Activated naive CD4-positive, alpha-beta T cell treated with anti-CD3 and anti-CD28 coated beads, Interleukin-2, amount 50 U/mL, for 24 hours (primary cell): ENCODE data around the gene ENDOU.
A peak's percentile ranks its signal among the peaks of the same experiment; 100 is the strongest.

Source experiments
- H3K27ac Mint-ChIP-seq: one replicate; pipeline ENCODE4 v1.8.0; 2021; ENCODE audit warnings: mild to moderate bottlenecking, mixed read lengths
- H3K27me3 Mint-ChIP-seq: one replicate; pipeline ENCODE4 v1.8.0; 2021; ENCODE audit warnings: mixed read lengths
- H3K36me3 Mint-ChIP-seq: one replicate; pipeline ENCODE4 v1.8.0; 2021; ENCODE audit warnings: mixed read lengths
- H3K4me1 Mint-ChIP-seq: one replicate; pipeline ENCODE4 v1.8.0; 2021; ENCODE audit warnings: mixed read lengths
- H3K4me3 Mint-ChIP-seq: one replicate; pipeline ENCODE4 v1.8.0; 2021; ENCODE audit warnings: mild to moderate bottlenecking, mixed read lengths
- H3K9me3 Mint-ChIP-seq: one replicate; pipeline ENCODE4 v1.8.0; 2021; ENCODE audit warnings: mixed read lengths

The ENDOU gene, protein sequence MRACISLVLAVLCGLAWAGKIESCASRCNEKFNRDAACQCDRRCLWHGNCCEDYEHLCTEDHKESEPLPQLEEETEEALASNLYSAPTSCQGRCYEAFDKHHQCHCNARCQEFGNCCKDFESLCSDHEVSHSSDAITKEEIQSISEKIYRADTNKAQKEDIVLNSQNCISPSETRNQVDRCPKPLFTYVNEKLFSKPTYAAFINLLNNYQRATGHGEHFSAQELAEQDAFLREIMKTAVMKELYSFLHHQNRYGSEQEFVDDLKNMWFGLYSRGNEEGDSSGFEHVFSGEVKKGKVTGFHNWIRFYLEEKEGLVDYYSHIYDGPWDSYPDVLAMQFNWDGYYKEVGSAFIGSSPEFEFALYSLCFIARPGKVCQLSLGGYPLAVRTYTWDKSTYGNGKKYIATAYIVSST

DNA sequence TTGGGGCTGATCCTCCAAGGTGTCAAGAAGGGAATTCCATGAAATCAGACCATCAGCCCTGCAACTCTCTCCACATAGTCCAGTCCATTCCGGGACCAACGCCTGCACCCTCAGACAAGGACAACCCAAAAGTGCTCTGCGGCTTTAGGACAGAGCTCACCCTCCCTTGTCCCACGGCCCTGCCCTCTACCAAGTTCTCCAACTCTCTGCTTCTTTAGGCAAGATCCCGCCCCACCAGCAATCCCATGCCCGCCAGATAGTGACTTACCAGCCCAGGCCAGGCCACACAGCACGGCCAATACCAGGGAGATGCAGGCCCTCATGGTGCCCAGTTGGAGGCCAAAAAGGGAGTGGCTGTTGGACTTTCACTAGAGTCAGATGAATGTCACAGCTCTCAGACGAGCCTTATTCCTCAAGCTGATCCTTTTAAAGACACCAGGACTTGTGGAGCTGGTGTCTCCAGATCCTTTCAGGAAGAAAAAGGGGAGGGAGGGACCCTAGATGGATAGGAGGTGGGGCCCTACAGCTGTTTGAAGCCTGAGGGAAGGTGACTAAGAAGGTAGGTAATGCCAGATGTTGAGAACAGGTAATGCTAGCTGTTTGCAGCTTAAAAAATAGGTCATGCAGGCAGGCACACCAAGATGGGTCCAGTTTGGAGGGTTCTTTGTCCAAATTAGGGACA is at the start of gene ENDOU:
ENDOU (minus strand) TSS at position 400 of the 682 bp plus-strand sequence; CDS start at position 323, 77 bp downstream.
- Mint-ChIP-seq H3K27me3 (no peaks in the 10 kb centered on the region), H3K36me3 (peaks cover 2% of the 10 kb centered on the region), H3K4me1 (peaks cover 10% of the 10 kb centered on the region), H3K9me3 (no peaks in the 10 kb centered on the region), H3K4me3 (no peak within 1 kb of the TSS), H3K27ac (no peak within 1 kb of the TSS)

- Mint-ChIP-seq H3K4me3 (peak overlapping the region; percentile 86), H3K4me1 (peaks cover 33% of the 10 kb centered on the region), H3K27ac (no peak overlapping the region), H3K27me3 (no peaks in the 10 kb centered on the region), H3K9me3 (no peaks in the 10 kb centered on the region), H3K36me3 (no peaks in the 10 kb centered on the region)
These were observed 49.4 kb upstream of the ENDOU start for GRCh38 chr12:47774663-47775062.

DNA sequence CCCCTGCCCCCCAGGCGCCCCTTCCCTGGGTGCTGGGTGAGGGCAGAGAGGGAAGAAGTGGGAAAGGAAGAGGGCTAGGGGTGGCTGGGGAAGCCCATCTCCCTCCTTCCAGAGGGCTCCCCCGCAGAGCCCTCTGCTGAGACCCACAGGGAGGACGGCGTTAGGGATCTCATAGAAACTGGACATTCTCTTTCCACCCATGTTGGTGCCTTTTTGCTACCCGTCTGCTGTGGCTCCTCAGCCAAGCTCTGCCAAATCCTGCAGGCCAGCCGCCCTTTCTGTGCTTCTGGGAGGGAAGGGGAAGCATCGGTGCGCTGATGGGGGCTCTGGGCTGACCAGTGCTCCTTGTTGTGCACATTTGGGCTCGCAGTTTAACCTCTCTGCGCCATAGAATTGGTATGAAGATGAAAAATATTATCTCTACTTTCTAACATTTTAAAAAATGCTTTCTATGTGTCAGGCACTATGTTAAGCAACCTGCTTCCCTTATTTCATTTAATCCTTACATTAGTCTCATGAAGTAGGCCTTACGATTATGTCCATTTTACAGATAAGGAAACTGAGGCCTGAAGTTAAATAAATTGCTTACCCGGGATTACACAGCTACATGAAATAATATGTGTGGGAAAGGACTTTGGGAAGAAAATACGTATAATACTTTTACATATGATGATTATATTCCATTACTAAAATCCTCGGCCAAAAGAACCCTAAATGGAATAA is 48.7 kb upstream of the ENDOU start:
- peaks cover 28% of the 10 kb centered on the region for H3K4me1 Mint-ChIP-seq
- no peaks in the 10 kb centered on the region for H3K9me3 Mint-ChIP-seq
- H3K27ac Mint-ChIP-seq: no peak overlapping the region
- H3K36me3 Mint-ChIP-seq: no peaks in the 10 kb centered on the region
- peak overlapping the region; percentile 86 for H3K4me3 Mint-ChIP-seq
- no peaks in the 10 kb centered on the region for H3K27me3 Mint-ChIP-seq

GRCh38 chr12:47773062-47773857 is 48.0 kb upstream of the ENDOU start, which contains the start of gene SLC48A1:
Gene SLC48A1 (plus strand): TSS chr12:47773238. CDS start chr12:47773305, 67 bp downstream.
- Mint-ChIP-seq H3K27ac (peak within 1 kb of the TSS; percentile 88), H3K9me3 (no peaks in the 10 kb centered on the region), H3K36me3 (no peaks in the 10 kb centered on the region), H3K4me3 (peak within 1 kb of the TSS; percentile 91), H3K27me3 (no peaks in the 10 kb centered on the region), H3K4me1 (peaks cover 26% of the 10 kb centered on the region)

DNA sequence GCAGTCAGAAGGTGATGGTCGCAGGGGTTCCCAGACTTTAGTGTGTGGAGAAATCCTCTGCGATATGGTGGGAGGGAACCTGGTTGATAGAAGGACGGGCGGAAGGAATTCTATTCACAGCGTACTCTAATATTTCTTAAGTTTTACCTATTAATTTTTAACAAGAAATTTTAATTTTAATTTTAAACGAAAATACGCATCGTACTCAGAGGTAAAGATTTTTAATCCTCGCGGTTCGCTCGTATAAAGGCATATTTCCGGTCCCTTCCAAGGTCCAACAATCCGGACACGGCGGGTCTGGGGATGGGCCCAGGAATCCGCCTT is 47.4 kb upstream of the ENDOU start:
- peaks cover 26% of the 10 kb centered on the region for H3K4me1 Mint-ChIP-seq
- H3K36me3 Mint-ChIP-seq: no peaks in the 10 kb centered on the region
- H3K27ac Mint-ChIP-seq: peak overlapping the region; percentile 88
- H3K9me3 Mint-ChIP-seq: no peaks in the 10 kb centered on the region
- H3K4me3 Mint-ChIP-seq: peak overlapping the region; percentile 91
- H3K27me3 Mint-ChIP-seq: no peaks in the 10 kb centered on the region

GRCh38 chr12:47772094-47772660 is 46.9 kb upstream of the ENDOU start:
- H3K4me1 Mint-ChIP-seq: peaks cover 29% of the 10 kb centered on the region
- no peaks in the 10 kb centered on the region for H3K9me3 Mint-ChIP-seq
- peak overlapping the region; percentile 91 for H3K4me3 Mint-ChIP-seq
- H3K27ac Mint-ChIP-seq: peak overlapping the region; percentile 88
- no peaks in the 10 kb centered on the region for H3K27me3 Mint-ChIP-seq
- H3K36me3 Mint-ChIP-seq: no peaks in the 10 kb centered on the region

GRCh38 chr12:47771304-47771703 is 46.0 kb upstream of the ENDOU start:
- Mint-ChIP-seq H3K27me3 (no peaks in the 10 kb centered on the region), H3K9me3 (no peaks in the 10 kb centered on the region), H3K36me3 (no peaks in the 10 kb centered on the region), H3K4me1 (peaks cover 29% of the 10 kb centered on the region), H3K4me3 (peak overlapping the region; percentile 45), H3K27ac (no peak overlapping the region)

DNA sequence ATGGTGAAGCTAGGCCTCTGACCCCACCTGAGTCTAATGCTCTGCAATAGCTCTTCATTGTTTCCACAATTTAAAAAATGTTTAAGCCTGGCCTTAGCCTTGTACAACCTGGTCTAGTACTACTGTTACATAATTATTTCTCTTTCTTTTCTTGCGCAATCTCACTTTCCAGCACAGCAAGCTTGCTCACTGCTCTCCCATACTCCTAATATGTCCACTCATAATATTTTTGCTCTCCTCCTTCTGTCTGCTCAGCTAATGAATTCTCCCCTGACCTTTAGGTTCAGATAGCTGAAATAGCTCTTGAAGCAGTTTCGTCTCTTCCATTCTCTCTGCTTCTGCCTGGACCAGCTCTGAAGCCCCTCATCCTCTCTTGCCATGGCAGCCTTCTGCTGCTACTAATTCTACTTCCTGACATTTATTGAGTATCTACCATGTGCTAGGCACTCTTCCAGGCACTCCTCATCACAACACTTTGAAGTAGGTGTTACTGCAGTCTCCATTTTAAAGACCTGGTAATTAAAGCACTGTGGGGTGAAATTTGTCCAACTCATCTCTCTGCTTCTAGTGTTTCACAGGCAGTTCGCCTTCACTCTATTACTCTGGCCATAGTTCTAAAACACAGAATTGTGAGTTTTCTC is 44.9 kb upstream of the ENDOU start:
- H3K9me3 Mint-ChIP-seq: no peaks in the 10 kb centered on the region
- no peak overlapping the region for H3K4me3 Mint-ChIP-seq
- peaks cover 22% of the 10 kb centered on the region for H3K4me1 Mint-ChIP-seq
- no peaks in the 10 kb centered on the region for H3K27me3 Mint-ChIP-seq
- H3K36me3 Mint-ChIP-seq: no peaks in the 10 kb centered on the region
- H3K27ac Mint-ChIP-seq: no peak overlapping the region

GRCh38 chr12:47769234-47770085 is 44.2 kb upstream of the ENDOU start:
- Mint-ChIP-seq H3K36me3 (no peaks in the 10 kb centered on the region), H3K4me3 (no peak overlapping the region), H3K27me3 (no peaks in the 10 kb centered on the region), H3K4me1 (peaks cover 17% of the 10 kb centered on the region), H3K27ac (no peak overlapping the region), H3K9me3 (no peaks in the 10 kb centered on the region)

DNA sequence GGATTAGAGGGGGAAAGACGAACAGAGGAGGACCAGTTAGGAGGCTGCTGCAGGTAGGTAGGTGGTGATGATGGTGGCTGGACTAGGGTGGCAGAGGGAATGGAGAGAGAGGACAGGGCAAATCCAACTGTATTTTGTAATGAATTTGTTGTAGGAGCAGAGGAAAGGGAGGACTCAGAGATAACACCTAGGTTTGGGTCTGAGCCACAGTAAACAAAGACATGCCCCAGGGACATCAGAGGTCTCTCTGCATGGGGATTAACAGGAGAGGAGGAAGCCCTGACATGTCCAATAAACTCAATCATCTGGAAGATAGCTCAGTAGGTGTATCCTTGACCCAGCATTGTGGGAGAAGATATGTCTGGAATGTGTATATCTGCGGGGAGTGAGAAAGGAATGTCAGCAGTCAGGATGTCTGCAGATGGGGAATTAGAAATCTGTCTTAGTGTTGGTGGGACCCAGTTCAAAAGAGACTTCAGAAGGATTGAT is 43.1 kb upstream of the ENDOU start:
- Mint-ChIP-seq H3K36me3 (no peaks in the 10 kb centered on the region), H3K27ac (no peak overlapping the region), H3K4me3 (no peak overlapping the region), H3K27me3 (no peaks in the 10 kb centered on the region), H3K9me3 (no peaks in the 10 kb centered on the region), H3K4me1 (peaks cover 8% of the 10 kb centered on the region)

DNA sequence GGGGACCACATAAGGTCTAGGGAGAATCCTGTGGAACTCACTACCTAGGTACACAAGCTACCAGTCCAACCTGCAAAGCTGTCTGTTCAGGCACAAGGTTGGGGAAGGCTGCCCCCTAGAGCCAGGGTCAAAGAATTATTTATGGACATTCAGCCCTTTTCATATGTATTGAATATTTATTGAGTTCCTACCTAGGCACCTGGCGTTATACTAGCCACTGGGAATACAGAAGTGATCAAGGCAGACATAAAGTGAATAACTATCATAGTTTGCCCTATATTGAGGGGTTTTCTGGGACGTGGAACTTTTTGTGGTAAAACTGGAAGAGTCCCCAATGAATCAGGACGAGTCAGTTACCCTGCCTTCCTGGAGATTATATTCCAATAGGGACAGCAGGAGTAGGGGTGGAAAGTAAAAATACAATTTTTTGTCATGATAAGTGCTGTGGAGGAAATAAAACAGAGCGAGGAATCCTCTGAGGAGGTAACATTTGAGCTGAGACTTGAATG is 42.0 kb upstream of the ENDOU start:
- Mint-ChIP-seq H3K4me3 (no peak overlapping the region), H3K27ac (peak overlapping the region; percentile 53), H3K27me3 (no peaks in the 10 kb centered on the region), H3K36me3 (no peaks in the 10 kb centered on the region), H3K9me3 (no peaks in the 10 kb centered on the region), H3K4me1 (peaks cover 3% of the 10 kb centered on the region)

DNA sequence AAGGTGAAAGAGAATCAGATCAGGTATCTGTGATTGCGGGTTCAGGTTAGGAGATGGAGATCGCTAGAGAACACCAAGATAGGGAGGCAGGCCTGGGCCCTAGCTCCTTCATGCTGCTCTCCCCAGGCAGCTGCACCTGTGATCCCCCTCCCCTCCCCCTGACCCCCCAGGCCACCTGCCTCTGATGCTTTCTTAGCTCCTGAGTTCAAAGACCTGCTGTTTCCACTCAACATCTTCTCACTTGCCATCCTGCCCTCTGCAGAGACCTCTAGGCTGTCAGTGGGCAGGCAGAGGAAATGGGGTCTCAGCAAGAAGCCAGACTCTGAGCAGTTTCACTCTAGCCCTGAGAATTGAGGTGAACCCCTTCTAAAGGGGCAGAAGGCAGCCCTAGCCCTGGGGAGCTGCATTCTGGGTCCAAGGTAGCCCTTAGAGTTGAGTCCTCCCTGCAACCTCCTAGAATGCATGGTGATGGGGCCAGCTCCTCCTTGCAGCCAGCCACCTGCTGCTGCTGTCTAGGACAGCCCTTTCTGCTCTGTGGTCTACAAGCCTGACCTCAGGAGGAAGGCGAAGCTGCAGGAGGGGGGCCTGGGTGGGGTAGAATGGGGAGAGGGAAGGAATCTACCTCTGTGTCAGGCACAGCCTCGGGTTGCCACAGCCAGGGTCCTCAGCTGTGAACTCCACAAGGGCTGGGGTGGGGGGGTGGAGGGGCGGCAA is 41.4 kb upstream of the ENDOU start:
- Mint-ChIP-seq H3K4me1 (peaks cover 3% of the 10 kb centered on the region), H3K36me3 (no peaks in the 10 kb centered on the region), H3K9me3 (no peaks in the 10 kb centered on the region), H3K27me3 (no peaks in the 10 kb centered on the region), H3K4me3 (no peak overlapping the region), H3K27ac (no peak overlapping the region)
